OCI-M2 (cell line): ENCODE measurements around the gene CFAP43.
A peak's percentile ranks its signal among the peaks of the same experiment; 100 is the strongest.
"Not testable (repeated sequence)": the region's sequence is repeated elsewhere in the genome, so short reads cannot be mapped to it uniquely, and the experiment has no call there.

Source experiments
- DNase-seq: peaks from one replicate; lab custom pipeline; 2025; ENCODE audit not compliant: unreplicated experiment; lab: John Stamatoyannopoulos, UW

Gene CFAP43

GRCh38 chr10:104232613-104233102, 494 bp upstream of the CFAP43 start:
- DNase-seq = no peak

- no peak for DNase-seq
These were observed 1.7 kb downstream of the CFAP43 start for GRCh38 chr10:104230490-104230889.

DNA sequence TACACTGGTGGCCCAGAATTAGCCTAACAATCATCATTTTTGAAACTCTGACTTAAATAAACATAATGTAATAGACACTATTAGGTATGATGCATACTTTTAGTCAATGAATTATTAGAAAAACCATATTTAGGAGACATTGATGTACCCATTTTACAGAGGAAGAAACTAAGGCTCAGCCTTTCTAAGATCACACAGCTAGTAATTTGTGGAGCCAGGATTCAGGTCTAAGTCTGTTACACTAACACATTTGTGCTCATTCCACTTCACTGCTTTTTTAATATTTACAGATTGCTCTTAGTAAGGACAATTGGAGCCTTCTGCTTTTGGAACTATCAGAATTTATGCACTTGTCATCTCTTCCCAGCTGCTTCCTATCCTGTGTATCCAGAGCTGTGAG, 8.9 kb downstream of the CFAP43 start:
- DNase-seq = no peak

DNA sequence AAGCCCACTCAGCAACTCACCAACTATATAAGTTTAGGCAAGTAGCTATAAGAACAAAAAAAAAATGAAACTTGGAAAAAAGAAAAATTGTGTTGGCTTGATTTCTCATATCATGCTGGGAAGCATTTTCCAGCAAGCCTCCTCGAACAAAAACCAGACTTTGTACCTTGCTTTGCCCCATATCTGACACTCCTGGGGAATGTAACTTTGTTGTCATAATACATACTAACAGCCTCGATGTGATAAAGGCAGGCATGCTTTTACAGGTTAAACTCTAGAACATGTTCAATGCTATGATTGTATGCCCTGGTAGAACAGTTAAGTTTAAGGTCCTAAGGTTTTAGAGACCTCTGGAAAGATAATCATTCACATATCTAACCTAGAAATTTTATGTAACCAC, 11.6 kb downstream of the CFAP43 start:
- no peak for DNase-seq

DNA sequence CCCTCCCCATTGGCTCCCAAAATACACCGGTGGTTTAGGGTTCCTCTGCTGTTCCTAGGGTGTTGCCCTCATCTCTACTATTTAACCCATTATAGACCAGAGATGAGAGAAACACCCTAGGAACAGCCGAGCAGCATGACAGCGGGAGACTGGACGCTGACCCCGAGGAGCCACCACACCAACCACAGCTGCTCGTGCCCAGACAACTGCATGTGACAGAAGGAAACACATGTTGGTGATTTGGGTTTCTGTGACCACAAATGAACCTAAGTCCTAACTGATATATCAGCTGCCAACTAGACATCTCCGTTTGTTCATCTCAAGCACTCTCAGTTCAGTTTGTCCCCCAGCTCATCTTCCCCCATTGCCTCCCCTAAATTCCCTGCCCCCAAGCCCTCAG, 13.4 kb downstream of the CFAP43 start:
- no peak for DNase-seq

DNA sequence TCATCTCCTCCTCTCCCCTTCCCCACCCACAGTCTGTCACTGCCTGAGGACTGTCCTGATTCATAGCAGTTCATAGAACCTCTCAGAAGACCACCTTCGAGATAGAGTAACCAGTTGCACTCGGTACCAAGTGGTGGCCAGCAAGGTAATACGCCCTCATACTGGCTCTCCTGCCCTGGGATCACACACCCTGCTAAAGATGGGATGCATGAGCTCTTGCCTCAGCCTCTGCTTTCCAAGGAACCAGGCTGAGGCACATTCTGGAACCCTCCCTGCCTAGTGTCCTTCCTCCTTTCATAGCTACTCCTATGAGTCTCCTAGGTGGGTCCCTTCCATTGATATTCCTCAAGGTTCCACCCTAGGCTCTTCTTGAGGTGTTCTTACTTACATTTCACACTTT, 15.5 kb downstream of the CFAP43 start:
- DNase-seq = no peak

- DNase-seq = peak; percentile 8
These were observed 22.5 kb downstream of the CFAP43 start for GRCh38 chr10:104209575-104210198.

GRCh38 chr10:104208730-104209129, 23.4 kb downstream of the CFAP43 start:
- DNase-seq = no peak

DNA sequence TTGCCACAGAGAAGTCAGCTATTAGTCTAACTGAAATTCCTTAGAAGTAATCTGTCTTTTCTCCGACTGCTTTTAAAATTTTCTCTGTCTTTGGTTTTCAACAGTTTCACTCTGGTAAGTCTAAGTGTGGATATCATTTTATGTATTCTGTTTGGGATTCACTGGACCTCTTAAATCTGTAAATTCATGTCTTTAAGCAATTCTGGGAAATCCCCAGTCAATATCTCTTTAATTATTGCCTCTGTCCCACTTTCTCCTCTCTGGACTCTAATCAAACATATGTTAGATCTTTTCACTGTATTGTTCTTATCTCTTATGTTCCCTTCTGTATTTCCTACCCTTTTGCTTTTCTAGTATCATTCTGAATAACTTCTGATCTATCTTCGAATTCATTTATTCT, 29.9 kb downstream of the CFAP43 start:
- no peak for DNase-seq

- no peak for DNase-seq
These were observed 30.5 kb downstream of the CFAP43 start for GRCh38 chr10:104201636-104202035.

GRCh38 chr10:104199567-104199966, 32.6 kb downstream of the CFAP43 start:
- no peak for DNase-seq

GRCh38 chr10:104197364-104197763, 34.8 kb downstream of the CFAP43 start:
- DNase-seq = no peak

GRCh38 chr10:104195706-104196105, 36.5 kb downstream of the CFAP43 start:
- no peak for DNase-seq

- no peak for DNase-seq
These were observed 38.4 kb downstream of the CFAP43 start for GRCh38 chr10:104193787-104194186.

- DNase-seq = no peak
These were observed 41.5 kb downstream of the CFAP43 start for GRCh38 chr10:104190695-104191094.

DNA sequence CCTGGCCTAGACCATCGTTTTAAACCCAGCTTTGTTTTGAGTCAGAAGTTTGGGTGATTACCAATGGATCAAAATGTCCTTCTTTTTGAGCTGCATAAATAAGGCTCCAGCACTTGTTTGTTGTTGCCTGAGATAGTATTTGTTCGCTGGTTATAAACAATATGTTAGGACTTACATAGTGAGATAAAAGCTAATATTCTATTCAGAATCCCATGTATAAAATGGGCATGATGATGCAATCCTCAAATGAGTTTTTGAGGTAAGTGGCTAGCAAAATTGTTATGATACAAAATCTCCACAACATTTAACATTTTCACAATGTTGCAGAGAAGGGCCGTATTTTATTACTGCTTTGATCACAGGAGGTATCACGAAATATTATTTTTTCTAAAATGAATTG, 48.5 kb downstream of the CFAP43 start:
- no peak for DNase-seq

DNA sequence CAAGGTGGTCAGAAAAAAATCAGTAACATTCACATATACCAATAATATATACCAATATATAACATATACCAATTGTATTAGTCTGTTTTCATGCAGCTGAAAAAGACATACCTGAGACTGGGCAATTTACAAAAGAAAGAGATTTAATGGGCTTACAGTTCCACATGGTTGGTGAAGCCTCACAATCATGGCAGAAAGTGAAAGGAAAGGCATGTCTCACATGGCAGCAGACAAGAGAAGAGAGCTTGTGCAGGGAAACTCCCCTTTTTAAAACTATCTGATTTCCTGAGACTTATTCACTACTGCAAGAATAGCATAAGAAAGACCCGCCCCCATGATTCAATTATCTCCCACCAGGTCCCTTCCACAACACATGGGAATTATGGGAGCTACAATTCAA, 58.0 kb downstream of the CFAP43 start:
- DNase-seq = not testable (repeated sequence)

- DNase-seq = no peak
These were observed 61.4 kb downstream of the CFAP43 start for GRCh38 chr10:104170610-104171254.

DNA sequence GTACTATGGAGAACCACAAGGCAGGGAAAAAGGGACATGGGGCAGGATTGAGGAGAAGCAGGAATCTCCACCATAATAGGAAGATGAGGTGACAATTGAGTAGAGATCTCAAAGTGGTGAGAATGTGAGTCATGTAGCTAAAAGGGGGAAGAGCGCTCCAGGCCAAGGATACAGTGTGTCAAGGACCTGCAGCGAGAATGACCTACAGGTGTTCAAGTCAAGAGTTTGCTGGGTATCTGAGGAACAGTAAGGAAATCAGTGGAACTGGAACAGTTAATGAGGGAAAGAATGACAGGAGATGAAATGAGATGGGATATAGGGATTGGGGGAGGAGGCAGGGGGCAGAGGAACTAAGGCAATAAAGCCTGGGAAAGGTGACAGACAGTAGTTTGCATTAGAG, 76.6 kb downstream of the CFAP43 start:
- no peak for DNase-seq

DNA sequence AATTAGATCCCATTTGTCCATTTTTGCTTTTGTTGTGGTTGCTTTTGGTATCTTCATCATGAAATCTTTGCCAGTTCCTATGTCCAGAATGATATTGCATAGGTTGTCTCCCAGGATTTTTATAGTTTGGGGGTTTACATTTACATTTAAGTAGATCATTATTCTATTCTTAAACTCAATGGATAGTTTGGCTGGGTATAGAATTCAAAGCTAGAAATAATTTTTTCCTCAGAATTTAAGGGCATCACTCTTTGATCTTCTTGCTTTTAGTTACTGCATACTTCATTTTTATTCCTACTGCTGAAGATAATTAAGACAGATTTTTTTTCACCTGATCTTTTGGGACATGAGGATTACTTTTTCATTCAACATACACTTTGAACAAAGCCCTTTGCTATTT, 80.4 kb downstream of the CFAP43 start:
- DNase-seq = no peak

GRCh38 chr10:104150139-104150538, 82.0 kb downstream of the CFAP43 start:
- DNase-seq = no peak

GRCh38 chr10:104146882-104147281, 85.3 kb downstream of the CFAP43 start:
- no peak for DNase-seq

GRCh38 chr10:104144931-104145330, 87.2 kb downstream of the CFAP43 start:
- no peak for DNase-seq
